GM12864 (cell line): ENCODE results near the gene LIME1.

ENCODE experiments used
- DNase-seq: peaks from one replicate; pipeline ENCODE4 v3.0.0-alpha.2; 2011; ENCODE audit warnings: low read depth
- H3K4me3 ChIP-seq: 2 replicates; pipeline ENCODE4 v1.5.1; 2011; ENCODE audit warnings: mild to moderate bottlenecking, low read depth, low read length, control low read depth
- TF ChIP-seq, protein P1 (sequence below): IDR thresholded peaks from 2 replicates; pipeline ENCODE4 v1.5.1; 2011; ENCODE audit warnings: low read depth, mild to moderate bottlenecking, moderate library complexity, low read length, control low read depth, inconsistent platforms; ENCODE audit errors: missing control alignments

LIME1 gene

GRCh38 chr20:63690003-63690897 lies 46.2 kb upstream of the LIME1 start:
- no peak for DNase-seq
- TF ChIP-seq, protein P1, sequence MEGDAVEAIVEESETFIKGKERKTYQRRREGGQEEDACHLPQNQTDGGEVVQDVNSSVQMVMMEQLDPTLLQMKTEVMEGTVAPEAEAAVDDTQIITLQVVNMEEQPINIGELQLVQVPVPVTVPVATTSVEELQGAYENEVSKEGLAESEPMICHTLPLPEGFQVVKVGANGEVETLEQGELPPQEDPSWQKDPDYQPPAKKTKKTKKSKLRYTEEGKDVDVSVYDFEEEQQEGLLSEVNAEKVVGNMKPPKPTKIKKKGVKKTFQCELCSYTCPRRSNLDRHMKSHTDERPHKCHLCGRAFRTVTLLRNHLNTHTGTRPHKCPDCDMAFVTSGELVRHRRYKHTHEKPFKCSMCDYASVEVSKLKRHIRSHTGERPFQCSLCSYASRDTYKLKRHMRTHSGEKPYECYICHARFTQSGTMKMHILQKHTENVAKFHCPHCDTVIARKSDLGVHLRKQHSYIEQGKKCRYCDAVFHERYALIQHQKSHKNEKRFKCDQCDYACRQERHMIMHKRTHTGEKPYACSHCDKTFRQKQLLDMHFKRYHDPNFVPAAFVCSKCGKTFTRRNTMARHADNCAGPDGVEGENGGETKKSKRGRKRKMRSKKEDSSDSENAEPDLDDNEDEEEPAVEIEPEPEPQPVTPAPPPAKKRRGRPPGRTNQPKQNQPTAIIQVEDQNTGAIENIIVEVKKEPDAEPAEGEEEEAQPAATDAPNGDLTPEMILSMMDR = no peak
- no peak overlapping the region for H3K4me3 ChIP-seq

DNA sequence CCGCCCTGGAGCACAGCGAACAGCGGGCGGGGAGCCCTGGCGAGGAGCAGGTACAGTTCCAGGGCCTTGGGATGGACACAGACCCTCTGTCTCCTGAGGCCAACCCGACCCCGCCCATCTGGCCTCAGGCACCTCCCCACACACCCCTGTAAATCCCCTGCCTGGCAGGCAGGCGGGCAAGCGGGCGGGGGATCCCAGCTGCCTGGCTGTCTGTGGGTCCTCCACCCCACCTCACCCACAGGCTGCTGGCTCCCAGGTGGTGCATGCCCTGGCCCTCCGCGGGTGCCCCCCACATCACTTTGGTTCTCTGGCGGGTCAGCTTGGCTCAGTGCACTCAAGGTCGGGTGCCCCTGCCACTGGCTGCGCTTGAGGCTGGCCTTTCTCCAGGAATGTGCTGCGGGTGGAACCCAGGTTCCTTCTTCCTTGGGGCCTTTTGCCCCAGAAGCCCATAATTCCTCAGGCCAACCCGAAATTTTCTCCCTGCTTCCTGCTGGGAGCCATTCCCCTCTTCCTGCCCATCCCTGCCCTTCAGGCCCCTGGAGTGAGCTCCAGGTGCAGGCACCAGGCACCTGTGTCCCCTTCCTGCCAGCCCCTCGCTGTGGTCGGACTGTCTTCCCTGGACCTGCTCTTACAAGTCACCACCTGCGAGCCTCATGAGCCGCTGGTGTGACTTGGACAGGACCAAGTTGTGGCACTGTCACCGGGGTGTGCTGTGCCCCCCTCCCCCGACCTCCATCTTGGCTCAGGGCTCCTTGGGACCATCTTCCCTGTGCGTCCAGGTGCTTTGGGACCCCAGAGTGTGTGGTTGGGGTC lies 45.4 kb upstream of the LIME1 start:
- DNase-seq = no peak
- TF ChIP-seq, protein P1 = no peak
- no peak overlapping the region for H3K4me3 ChIP-seq

GRCh38 chr20:63691711-63692435 lies 44.6 kb upstream of the LIME1 start:
- DNase-seq = no peak
- no peak overlapping the region for H3K4me3 ChIP-seq
- TF ChIP-seq, protein P1 = no peak

DNA sequence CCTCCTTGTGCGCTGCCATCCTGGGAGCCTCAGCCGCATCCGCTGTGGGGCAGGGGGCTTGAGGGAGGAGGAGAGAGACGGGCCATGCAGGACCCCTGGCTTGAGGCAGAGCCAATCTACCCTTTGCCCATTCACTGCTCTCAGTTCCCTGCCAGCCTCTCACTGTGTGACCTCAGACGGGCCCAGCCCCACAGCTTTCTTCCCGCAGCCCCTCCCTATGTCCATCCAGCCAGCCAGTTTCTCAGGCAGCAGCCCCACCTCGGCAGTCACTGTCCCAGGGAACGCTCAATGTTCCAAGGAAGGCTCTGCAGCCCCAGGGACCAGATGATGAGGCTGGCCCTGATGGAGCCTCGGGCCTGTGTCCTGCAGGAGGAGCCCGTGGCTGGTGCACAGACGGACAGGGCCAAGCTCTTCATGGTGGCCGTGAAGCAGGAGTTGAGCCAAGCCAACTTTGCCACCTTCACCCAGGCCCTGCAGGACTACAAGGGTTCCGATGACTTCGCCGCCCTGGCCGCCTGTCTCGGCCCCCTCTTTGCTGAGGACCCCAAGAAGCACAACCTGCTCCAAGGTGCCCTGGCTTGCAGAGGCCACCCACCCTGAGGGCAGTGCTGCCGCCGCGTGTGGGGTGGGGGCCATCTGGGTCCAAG lies 43.9 kb upstream of the LIME1 start:
- TF ChIP-seq, protein P1 = no peak
- H3K4me3 ChIP-seq = no peak overlapping the region
- DNase-seq = no peak

DNA sequence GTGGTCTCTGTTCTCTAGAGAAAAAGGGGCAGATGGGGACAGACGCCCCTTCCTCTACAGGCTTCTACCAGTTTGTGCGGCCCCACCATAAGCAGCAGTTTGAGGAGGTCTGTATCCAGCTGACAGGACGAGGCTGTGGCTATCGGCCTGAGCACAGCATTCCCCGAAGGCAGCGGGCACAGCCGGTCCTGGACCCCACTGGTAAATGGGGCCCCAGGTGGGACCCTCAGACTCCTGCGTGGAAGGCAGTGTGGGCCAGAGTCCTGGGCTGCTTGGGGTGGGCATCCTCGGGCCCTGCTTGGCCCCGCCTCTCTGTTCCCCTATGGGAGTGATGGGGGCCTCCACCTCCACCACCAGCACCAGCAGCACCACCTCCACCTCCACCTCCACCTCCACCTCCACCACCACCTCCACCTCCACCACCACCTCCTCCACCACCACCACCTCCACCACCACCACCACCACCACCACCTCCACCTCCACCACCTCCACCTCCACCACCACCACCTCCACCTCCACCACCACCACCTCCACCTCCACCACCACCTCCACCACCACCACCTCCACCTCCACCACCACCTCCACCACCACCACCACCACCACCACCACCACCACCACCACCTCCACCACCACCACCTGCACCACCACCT lies 43.3 kb upstream of the LIME1 start:
- no peak for DNase-seq
- TF ChIP-seq, protein P1 = no peak
- H3K4me3 ChIP-seq = no peak overlapping the region
